Kidney (tissue), 14 donors: ENCODE data around the gene MAP3K6. TPM values are rescaled to one million over a fixed set of nuclear protein-coding genes. Genes with fewer than 3 reads are reported as not detected.

Experiments used
- DNase-seq, 5 donors: peaks; one replicate each; pipeline ENCODE4 v3.0.0-alpha.2; 2013 to 2020
- FAIRE-seq: peaks from 2 replicates; lab custom pipeline; 2012; peaks lifted over from hg19 to GRCh38; lab: Jason Lieb, UNC
- H3K27ac ChIP-seq, 2 donors: one replicate each; pipeline ENCODE4 v1.7.0; 2013; ENCODE audit warnings: low read depth in 2 of 2, low read length in 2 of 2, inconsistent platforms in 1 of 2
- H3K27me3 ChIP-seq: one replicate; pipeline ENCODE4 v1.7.1; 2013; ENCODE audit warnings: low read length, inconsistent platforms; ENCODE audit not compliant: control insufficient read depth, insufficient read depth
- H3K36me3 ChIP-seq, 3 donors: one replicate each; pipeline versions ENCODE4 v1.7.0 to v1.7.1; 2013; ENCODE audit warnings: low read length in 3 of 3, control low read depth in 1 of 3, inconsistent platforms in 1 of 3; ENCODE audit not compliant: insufficient read depth in 3 of 3, control insufficient read depth in 2 of 3
- H3K4me1 ChIP-seq, 3 donors: one replicate each; pipeline versions ENCODE4 v1.7.0 to v1.7.1; 2013; ENCODE audit warnings: low read length in 3 of 3, inconsistent platforms in 1 of 3, low read depth in 1 of 3; ENCODE audit not compliant: control insufficient read depth in 2 of 3, insufficient read depth in 2 of 3
- H3K4me3 ChIP-seq, 3 donors: one replicate each; pipeline versions ENCODE4 v1.7.0 to v1.8.1; 2013; ENCODE audit warnings: low read length in 3 of 3, control low read depth in 1 of 3, inconsistent platforms in 1 of 3
- H3K9ac ChIP-seq, 3 donors: one replicate each; pipeline versions ENCODE4 v1.7.0 to v1.7.1; 2013; ENCODE audit warnings: low read length in 3 of 3, control low read depth in 1 of 3, inconsistent platforms in 1 of 3
- H3K9me3 ChIP-seq, 3 donors: one replicate each; pipeline versions ENCODE4 v1.7.0 to v1.7.1; 2013; ENCODE audit warnings: low read length in 3 of 3, control low read depth in 1 of 3, inconsistent platforms in 1 of 3; ENCODE audit not compliant: control insufficient read depth in 2 of 3, insufficient read depth in 1 of 3
- intact Hi-C: fragments of 100-400 bp; cut with DNase I; formaldehyde crosslinking; loops from one replicate; pipeline ENCODE4 v1.11.1; 2022
- polyA plus RNA-seq: library from polyadenylated mRNA; stranded (reverse); fragments of 350-450 nt; fragmentation: Illumina TruSeq; extraction: RNeasy Lipid Tissue Mini Kit (QIAGEN cat#74804); gene quantifications from one replicate; pipeline ENCODE4 v1.2.3, GENCODE V29; 2014; ENCODE audit warnings: low read depth, low replicate concordance; ENCODE audit not compliant: insufficient read depth
- total RNA-seq: library from RNA; stranded (reverse); fragmentation: NEBNext Ultra II Directional; extraction: Animal tissue kit (Norgen Biotek cat#: 25700); gene quantifications from one replicate; pipeline ENCODE4 v1.2.1, GENCODE V29; 2021
- TF ChIP-seq, protein P1 (sequence below): IDR thresholded peaks from 3 replicates; pipeline ENCODE4 v1.5.1; 2012; ENCODE audit warnings: mild to moderate bottlenecking, moderate library complexity, borderline replicate concordance; ENCODE audit not compliant: insufficient read depth; ENCODE audit errors: extremely low read depth
- donor health status: control.
- donor health status: control.
- donor health status: control.
- donor health status: control.
- donor health status: control.
- donor health status: DM: yes; HTN: yes; CAD: no.
- donor health status: Normal renal cell carcinoma (clear cell type).

MAP3K6 gene
- total and polyA plus RNA-seq, 2 donors from 2014 or later: 59.7 to 86.7 TPM

DNA sequence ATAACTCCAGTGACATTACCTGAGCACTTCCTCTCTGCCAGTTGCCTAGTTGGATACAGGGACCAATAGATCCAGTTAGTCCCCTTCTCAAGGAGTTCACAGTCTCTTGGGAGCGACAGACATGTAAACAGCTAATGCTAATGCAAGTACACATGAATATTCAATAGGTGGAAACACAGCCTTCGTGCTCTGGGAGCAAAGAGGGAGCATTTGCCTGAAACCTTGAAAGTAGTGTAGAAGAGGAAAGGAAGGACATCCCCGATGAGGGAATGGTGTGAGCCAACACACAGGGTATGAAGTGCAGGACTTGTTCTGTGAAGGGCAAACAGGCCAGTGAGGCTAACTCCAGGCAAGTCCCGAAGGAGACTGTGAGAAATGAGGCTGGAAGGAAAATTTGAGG is 48.6 kb downstream of the MAP3K6 start:
- Histone ChIP-seq H3K9ac (no peak overlapping the region), H3K4me3 (no peak overlapping the region), H3K27me3 (no peaks in the 10 kb centered on the region), H3K36me3 (no peaks in the 10 kb centered on the region), H3K9me3 (no peaks in the 10 kb centered on the region), H3K27ac (no peak overlapping the region), H3K4me1 (peaks cover 0 to 8% (median 3%) of the 10 kb centered on the region in 3 donors)
- FAIRE-seq (no peak), DNase-seq (no peak)
- TF ChIP-seq, protein P1, sequence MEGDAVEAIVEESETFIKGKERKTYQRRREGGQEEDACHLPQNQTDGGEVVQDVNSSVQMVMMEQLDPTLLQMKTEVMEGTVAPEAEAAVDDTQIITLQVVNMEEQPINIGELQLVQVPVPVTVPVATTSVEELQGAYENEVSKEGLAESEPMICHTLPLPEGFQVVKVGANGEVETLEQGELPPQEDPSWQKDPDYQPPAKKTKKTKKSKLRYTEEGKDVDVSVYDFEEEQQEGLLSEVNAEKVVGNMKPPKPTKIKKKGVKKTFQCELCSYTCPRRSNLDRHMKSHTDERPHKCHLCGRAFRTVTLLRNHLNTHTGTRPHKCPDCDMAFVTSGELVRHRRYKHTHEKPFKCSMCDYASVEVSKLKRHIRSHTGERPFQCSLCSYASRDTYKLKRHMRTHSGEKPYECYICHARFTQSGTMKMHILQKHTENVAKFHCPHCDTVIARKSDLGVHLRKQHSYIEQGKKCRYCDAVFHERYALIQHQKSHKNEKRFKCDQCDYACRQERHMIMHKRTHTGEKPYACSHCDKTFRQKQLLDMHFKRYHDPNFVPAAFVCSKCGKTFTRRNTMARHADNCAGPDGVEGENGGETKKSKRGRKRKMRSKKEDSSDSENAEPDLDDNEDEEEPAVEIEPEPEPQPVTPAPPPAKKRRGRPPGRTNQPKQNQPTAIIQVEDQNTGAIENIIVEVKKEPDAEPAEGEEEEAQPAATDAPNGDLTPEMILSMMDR: no peak
- intact Hi-C loops: no loop called here

DNA sequence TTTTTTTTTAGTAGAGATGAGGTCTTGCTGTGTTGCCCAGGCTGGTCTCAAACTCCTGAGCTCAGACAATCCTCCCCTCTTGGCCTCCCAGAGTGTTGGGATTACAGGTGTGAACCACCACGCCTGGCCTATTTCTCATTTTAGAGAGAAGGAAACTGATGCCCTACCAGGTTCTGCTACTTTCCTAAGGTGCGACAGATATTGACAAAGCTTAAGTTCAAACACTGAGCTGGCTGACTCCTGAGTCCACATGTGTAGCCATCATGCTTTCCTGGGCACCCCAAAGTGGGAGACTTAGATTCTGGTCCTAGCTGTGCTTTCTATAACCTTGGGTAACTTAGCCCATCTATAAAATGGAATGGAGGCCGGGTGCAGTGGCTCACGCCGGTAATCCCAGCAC is 49.9 kb downstream of the MAP3K6 start:
- TF ChIP-seq, protein P1: no peak
- peaks cover 0 to 4% (median 0%) of the 10 kb centered on the region in 3 donors for H3K4me1 ChIP-seq
- no peaks in the 10 kb centered on the region for H3K27me3 ChIP-seq
- intact Hi-C loops: no loop called here
- H3K36me3 ChIP-seq: no peaks in the 10 kb centered on the region
- no peak overlapping the region for H3K4me3 ChIP-seq
- H3K9me3 ChIP-seq: no peaks in the 10 kb centered on the region
- FAIRE-seq (no peak), DNase-seq (no peak)
- no peak overlapping the region for H3K27ac ChIP-seq
- H3K9ac ChIP-seq: no peak overlapping the region

DNA sequence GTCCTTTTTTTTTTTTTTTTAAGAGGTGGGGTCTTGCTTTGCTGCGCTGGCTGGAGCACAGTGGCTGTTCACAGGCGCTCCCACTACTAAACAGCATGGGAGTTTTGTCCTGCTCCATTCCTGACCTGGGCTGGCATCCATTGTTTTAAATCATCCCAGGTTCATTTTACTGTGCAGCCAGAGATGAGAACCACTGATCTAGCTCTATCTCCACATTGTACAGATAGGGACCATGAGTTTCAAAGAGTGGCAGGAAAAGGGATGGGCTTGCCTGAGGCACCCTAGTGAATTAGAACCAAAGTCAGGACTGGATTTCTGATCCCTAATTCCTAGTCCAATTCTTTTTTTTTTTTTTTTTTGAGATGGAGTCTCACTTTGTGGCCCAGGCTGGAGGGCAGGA is 52.0 kb downstream of the MAP3K6 start:
- no peak for DNase-seq
- H3K27me3 ChIP-seq: no peaks in the 10 kb centered on the region
- FAIRE-seq: no peak
- H3K4me1 ChIP-seq: peaks cover 0 to 4% (median 0%) of the 10 kb centered on the region in 3 donors
- no peak overlapping the region for H3K4me3 ChIP-seq
- peaks cover 0 to 3% (median 0%) of the 10 kb centered on the region in 3 donors for H3K36me3 ChIP-seq
- no peaks in the 10 kb centered on the region for H3K9me3 ChIP-seq
- no peak overlapping the region for H3K27ac ChIP-seq
- intact Hi-C loops: no loop called here
- TF ChIP-seq, protein P1: no peak
- no peak overlapping the region for H3K9ac ChIP-seq

DNA sequence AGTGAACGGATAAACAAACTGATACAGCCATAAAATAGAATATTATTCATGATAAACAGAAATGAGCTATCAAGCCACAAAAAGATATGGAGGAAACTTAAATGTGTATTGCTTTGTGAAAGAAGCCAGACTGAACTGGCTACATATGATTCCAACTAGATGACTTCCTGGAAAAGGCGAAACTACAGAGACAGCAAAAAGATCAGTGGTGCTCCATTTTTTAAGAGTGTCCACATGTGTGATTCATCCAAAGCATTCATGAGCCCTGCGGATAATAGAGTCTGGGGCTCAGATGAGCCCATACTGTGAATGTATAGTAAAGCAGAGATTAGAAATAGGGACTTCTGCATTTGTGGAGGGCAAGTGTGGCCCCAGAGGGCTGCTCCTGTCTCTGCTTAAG is 52.6 kb downstream of the MAP3K6 start:
- TF ChIP-seq, protein P1: no peak
- no peaks in the 10 kb centered on the region for H3K27me3 ChIP-seq
- H3K4me1 ChIP-seq: peaks cover 0 to 4% (median 0%) of the 10 kb centered on the region in 3 donors
- intact Hi-C loops: no loop called here
- peaks cover 0 to 3% (median 0%) of the 10 kb centered on the region in 3 donors for H3K36me3 ChIP-seq
- no peak overlapping the region for H3K4me3 ChIP-seq
- H3K27ac ChIP-seq: no peak overlapping the region
- no peak overlapping the region for H3K9ac ChIP-seq
- H3K9me3 ChIP-seq: no peaks in the 10 kb centered on the region
- DNase-seq (no peak), FAIRE-seq (no peak)
